ENCODE measurements around the gene TOMM5. TPM values are rescaled to one million over a fixed set of nuclear protein-coding genes. Genes with fewer than 3 reads are reported as not detected.
"Not testable (repeated sequence)": the region's sequence is repeated elsewhere in the genome, so short reads cannot be mapped to it uniquely, and the experiment has no call there.

TOMM5 gene
- total RNA-seq, 2 experiments from 2014 or later, result 136 to 140 TPM

- Mint-ChIP-seq H3K36me3 (ENCODE audit: low read depth) (no peaks in the 10 kb centered on the region), H3K27me3 (ENCODE audit: low read depth) (peaks cover 12% of the 10 kb centered on the region), H3K9me3 (no peaks in the 10 kb centered on the region), H3K4me1 (ENCODE audit: low read depth) (no peaks in the 10 kb centered on the region), H3K4me3 (no peak overlapping the region), H3K27ac (no peak overlapping the region)
- CTCF ChIA-PET, result no interaction called here
- DNase-seq, result no peak
- intact Hi-C loops (cut with micrococcal nuclease), result no loop called here
These were observed 11.9 kb upstream of the TOMM5 start for GRCh38 chr9:37604296-37604695.

GRCh38 chr9:37602817-37603216 lies 10.4 kb upstream of the TOMM5 start:
- no peak for DNase-seq
- Mint-ChIP-seq H3K4me1 (ENCODE audit: low read depth) (no peaks in the 10 kb centered on the region), H3K27ac (no peak overlapping the region), H3K36me3 (ENCODE audit: low read depth) (no peaks in the 10 kb centered on the region), H3K9me3 (no peaks in the 10 kb centered on the region), H3K4me3 (no peak overlapping the region), H3K27me3 (ENCODE audit: low read depth) (peaks cover 12% of the 10 kb centered on the region)
- intact Hi-C loops (cut with micrococcal nuclease), result no loop called here
- CTCF ChIA-PET, result interaction anchor here (0.6 to 1.3 kb wide), 2 partner anchors 10 to 855 kb away, joined by 3 read pairs; partner anchors contain the start of gene TOMM5

- H3K4me3 Mint-ChIP-seq; H3K36me3 Mint-ChIP-seq (ENCODE audit: low read depth); H3K9me3 Mint-ChIP-seq; intact Hi-C loops (cut with micrococcal nuclease); DNase-seq; H3K27ac Mint-ChIP-seq; H3K27me3 Mint-ChIP-seq (ENCODE audit: low read depth); H3K4me1 Mint-ChIP-seq (ENCODE audit: low read depth): not testable (repeated sequence)
- CTCF ChIA-PET, result interaction anchor here (1.3 kb wide), 1 partner anchor 10 kb away, joined by 3 read pairs; the partner anchor contains the start of gene TOMM5
These were observed 9.7 kb upstream of the TOMM5 start for GRCh38 chr9:37602061-37602460.

- H3K4me1 Mint-ChIP-seq (ENCODE audit: low read depth), result peaks cover 17% of the 10 kb centered on the region
- no peak overlapping the region for H3K4me3 Mint-ChIP-seq
- no peak overlapping the region for H3K27ac Mint-ChIP-seq
- DNase-seq, result no peak
- intact Hi-C loops (cut with micrococcal nuclease), result no loop called here
- peaks cover 5% of the 10 kb centered on the region for H3K27me3 Mint-ChIP-seq (ENCODE audit: low read depth)
- H3K36me3 Mint-ChIP-seq (ENCODE audit: low read depth), result peaks cover 9% of the 10 kb centered on the region
- no peaks in the 10 kb centered on the region for H3K9me3 Mint-ChIP-seq
- CTCF ChIA-PET, result no interaction called here
These were observed 4.1 kb upstream of the TOMM5 start for GRCh38 chr9:37596504-37596903.

GRCh38 chr9:37593883-37594448 lies 1.6 kb upstream of the TOMM5 start:
- CTCF ChIA-PET, result interaction anchor here (0.6 to 1.3 kb wide), 5 partner anchors 14 to 821 kb away, joined by 3 to 4 read pairs (median 3); partner anchors contain the start of gene FBXO10
- H3K9me3 Mint-ChIP-seq, result no peaks in the 10 kb centered on the region
- DNase-seq, result no peak
- H3K27ac Mint-ChIP-seq, result no peak overlapping the region
- H3K36me3 Mint-ChIP-seq (ENCODE audit: low read depth), result peaks cover 19% of the 10 kb centered on the region
- H3K4me3 Mint-ChIP-seq, result peak overlapping the region; percentile 47
- H3K4me1 Mint-ChIP-seq (ENCODE audit: low read depth), result peaks cover 31% of the 10 kb centered on the region
- intact Hi-C loops (cut with micrococcal nuclease), result loop anchor here (1.0 to 5.0 kb wide), 8 partner anchors 17 to 722 kb away; partner anchors contain the start of genes DCAF10, FBXO10, POLR1E and SHB
- peaks cover 3% of the 10 kb centered on the region for H3K27me3 Mint-ChIP-seq (ENCODE audit: low read depth)

- peaks cover 64% of the 10 kb centered on the region for H3K36me3 Mint-ChIP-seq (ENCODE audit: low read depth)
- no peaks in the 10 kb centered on the region for H3K27me3 Mint-ChIP-seq (ENCODE audit: low read depth)
- H3K4me3 Mint-ChIP-seq, result no peak overlapping the region
- CTCF ChIA-PET, result no interaction called here
- H3K4me1 Mint-ChIP-seq (ENCODE audit: low read depth), result peaks cover 32% of the 10 kb centered on the region
- no peaks in the 10 kb centered on the region for H3K9me3 Mint-ChIP-seq
- H3K27ac Mint-ChIP-seq, result no peak overlapping the region
- DNase-seq, result no peak
- intact Hi-C loops (cut with micrococcal nuclease), result no loop called here
These were observed 4.9 kb downstream of the TOMM5 start for GRCh38 chr9:37587521-37587920.

- no peaks in the 10 kb centered on the region for H3K9me3 Mint-ChIP-seq
- peak overlapping the region; percentile 19 for H3K27ac Mint-ChIP-seq
- peaks cover 49% of the 10 kb centered on the region for H3K36me3 Mint-ChIP-seq (ENCODE audit: low read depth)
- CTCF ChIA-PET, result interaction anchor here (0.6 to 1.4 kb wide), 6 partner anchors 8 to 1026 kb away, joined by 3 to 4 read pairs (median 4); partner anchors contain the start of gene TOMM5
- no peaks in the 10 kb centered on the region for H3K27me3 Mint-ChIP-seq (ENCODE audit: low read depth)
- H3K4me1 Mint-ChIP-seq (ENCODE audit: low read depth), result peaks cover 15% of the 10 kb centered on the region
- DNase-seq, result no peak
- intact Hi-C loops (cut with micrococcal nuclease), result no loop called here
- no peak overlapping the region for H3K4me3 Mint-ChIP-seq
These were observed 8.8 kb downstream of the TOMM5 start for GRCh38 chr9:37583522-37584121.

GRCh38 chr9:37582548-37583157 lies 9.7 kb downstream of the TOMM5 start:
- no peaks in the 10 kb centered on the region for H3K27me3 Mint-ChIP-seq (ENCODE audit: low read depth)
- peaks cover 47% of the 10 kb centered on the region for H3K36me3 Mint-ChIP-seq (ENCODE audit: low read depth)
- H3K4me3 Mint-ChIP-seq, result no peak overlapping the region
- DNase-seq, result no peak
- peaks cover 14% of the 10 kb centered on the region for H3K4me1 Mint-ChIP-seq (ENCODE audit: low read depth)
- CTCF ChIA-PET, result interaction anchor here (0.7 to 1.2 kb wide), 3 partner anchors 9 to 577 kb away, joined by 3 read pairs; partner anchors contain the start of gene TOMM5
- no peaks in the 10 kb centered on the region for H3K9me3 Mint-ChIP-seq
- intact Hi-C loops (cut with micrococcal nuclease), result no loop called here
- no peak overlapping the region for H3K27ac Mint-ChIP-seq

GRCh38 chr9:37575921-37576721 lies 16.3 kb downstream of the TOMM5 start, which contains the start of gene FBXO10:
Gene FBXO10, minus strand, starts transcription at chr9:37576380. Its CDS starts 34,612 bp downstream, at chr9:37541768.
- H3K4me1 Mint-ChIP-seq (ENCODE audit: low read depth), result peaks cover 21% of the 10 kb centered on the region
- CTCF ChIA-PET, result interaction anchor here (1.8 kb wide), 1 partner anchor 17 kb away, joined by 4 read pairs; no protein-coding TSS in a partner anchor
- no peaks in the 10 kb centered on the region for H3K9me3 Mint-ChIP-seq
- peaks cover 17% of the 10 kb centered on the region for H3K36me3 Mint-ChIP-seq (ENCODE audit: low read depth)
- intact Hi-C loops (cut with micrococcal nuclease), result loop anchor here (2.0 to 5.0 kb wide), 3 partner anchors 17 to 549 kb away; partner anchors contain the start of genes POLR1E and TOMM5
- no peaks in the 10 kb centered on the region for H3K27me3 Mint-ChIP-seq (ENCODE audit: low read depth)
- peak within 1 kb of the TSS; percentile 77 for H3K4me3 Mint-ChIP-seq
- H3K27ac Mint-ChIP-seq, result no peak within 1 kb of the TSS
- DNase-seq, result peak; percentile 47

- intact Hi-C loops (cut with micrococcal nuclease), result loop anchor here (5.0 kb wide), 2 partner anchors 88 to 548 kb away; partner anchors contain the start of gene POLR1E
- H3K36me3 Mint-ChIP-seq (ENCODE audit: low read depth), result peaks cover 16% of the 10 kb centered on the region
- peaks cover 21% of the 10 kb centered on the region for H3K4me1 Mint-ChIP-seq (ENCODE audit: low read depth)
- no peaks in the 10 kb centered on the region for H3K9me3 Mint-ChIP-seq
- H3K4me3 Mint-ChIP-seq, result peak overlapping the region; percentile 55
- DNase-seq, result no peak
- no peak overlapping the region for H3K27ac Mint-ChIP-seq
- CTCF ChIA-PET, result interaction anchor here (1.8 kb wide), 1 partner anchor 18 kb away, joined by 4 read pairs; no protein-coding TSS in a partner anchor
- no peaks in the 10 kb centered on the region for H3K27me3 Mint-ChIP-seq (ENCODE audit: low read depth)
These were observed 16.9 kb downstream of the TOMM5 start for GRCh38 chr9:37575511-37575914.

- Mint-ChIP-seq H3K9me3 (no peaks in the 10 kb centered on the region), H3K27ac (no peak overlapping the region), H3K27me3 (ENCODE audit: low read depth) (no peaks in the 10 kb centered on the region), H3K4me3 (no peak overlapping the region), H3K36me3 (ENCODE audit: low read depth) (peaks cover 16% of the 10 kb centered on the region), H3K4me1 (ENCODE audit: low read depth) (peaks cover 21% of the 10 kb centered on the region)
- intact Hi-C loops (cut with micrococcal nuclease), result loop anchor here (5.0 kb wide), 2 partner anchors 88 to 548 kb away; partner anchors contain the start of gene POLR1E
- DNase-seq, result no peak
- CTCF ChIA-PET, result no interaction called here
These were observed 17.4 kb downstream of the TOMM5 start for GRCh38 chr9:37575001-37575400.
